GM19043 (cell line): ENCODE measurements around the gene SASH3.
"Not testable (repeated sequence)": the region's sequence is repeated elsewhere in the genome, so short reads cannot be mapped to it uniquely, and the experiment has no call there.

Experiments
- ATAC-seq: cut with Tn5 transposase; IDR thresholded peaks from one replicate; pipeline ENCODE4 v1.9.1; 2021; ENCODE audit warnings: low read depth; ENCODE audit not compliant: unreplicated experiment

Gene SASH3

GRCh38 chrX:129779747-129780146, at the start of gene SASH3:
Gene SASH3 (plus strand): TSS chrX:129779949. CDS start chrX:129780098, 149 bp downstream.
- peak; percentile 26 for ATAC-seq

- ATAC-seq = no peak
Observed at GRCh38 chrX:129731228-129731627, 48.5 kb upstream of the SASH3 start.

- ATAC-seq = no peak
Observed at GRCh38 chrX:129732857-129733256, 46.9 kb upstream of the SASH3 start.

- no peak for ATAC-seq
Observed at GRCh38 chrX:129733335-129733734, 46.4 kb upstream of the SASH3 start.

GRCh38 chrX:129736491-129736890, 43.3 kb upstream of the SASH3 start:
- ATAC-seq = no peak

GRCh38 chrX:129737916-129738315, 41.8 kb upstream of the SASH3 start:
- ATAC-seq = no peak

- ATAC-seq = no peak
Observed at GRCh38 chrX:129738466-129739308, 41.1 kb upstream of the SASH3 start, which contains the start of gene XPNPEP2. Gene XPNPEP2 (plus strand): TSS chrX:129738979. CDS start chrX:129739214, 235 bp downstream.

- ATAC-seq = no peak
Observed at GRCh38 chrX:129739578-129739977, 40.2 kb upstream of the SASH3 start.

GRCh38 chrX:129741880-129742758, 37.6 kb upstream of the SASH3 start:
- no peak for ATAC-seq

GRCh38 chrX:129742759-129743152, 37.0 kb upstream of the SASH3 start:
- not testable (repeated sequence) for ATAC-seq

GRCh38 chrX:129743821-129744220, 35.9 kb upstream of the SASH3 start:
- ATAC-seq = no peak

- ATAC-seq = no peak
Observed at GRCh38 chrX:129744861-129745321, 34.9 kb upstream of the SASH3 start.

- ATAC-seq = no peak
Observed at GRCh38 chrX:129746557-129747470, 32.9 kb upstream of the SASH3 start.

- no peak for ATAC-seq
Observed at GRCh38 chrX:129747533-129747932, 32.2 kb upstream of the SASH3 start.

- no peak for ATAC-seq
Observed at GRCh38 chrX:129748305-129748704, 31.4 kb upstream of the SASH3 start.

GRCh38 chrX:129749069-129749468, 30.7 kb upstream of the SASH3 start:
- no peak for ATAC-seq

- no peak for ATAC-seq
Observed at GRCh38 chrX:129750971-129751370, 28.8 kb upstream of the SASH3 start.

GRCh38 chrX:129754056-129755024, 25.4 kb upstream of the SASH3 start:
- no peak for ATAC-seq
